ENCODE data around the gene MPPED1.

MPPED1 gene

GRCh38 chr22:43408009-43408408 is 3.8 kb upstream of the MPPED1 start:
- Histone ChIP-seq H3K36me3 (ENCODE audit: insufficient read depth, low read length) (no peaks in the 10 kb centered on the region), H4K20me1 (ENCODE audit: insufficient read depth, low read length) (peaks cover 9% of the 10 kb centered on the region; the same call in 1 of the 2 replicates), H3K27ac (ENCODE audit: low read length) (no peak overlapping the region), H3K9ac (ENCODE audit: low read depth, low read length) (no peak overlapping the region), H3K4me1 (ENCODE audit: insufficient read depth, low read length) (no peaks in the 10 kb centered on the region), H3K27me3 (ENCODE audit: insufficient read depth, low read length, poor library complexity) (peaks cover 3% of the 10 kb centered on the region), H2AFZ (ENCODE audit: low read depth, low read length) (no peak overlapping the region), H3K4me3 (ENCODE audit: low read depth in 1 of 2, low read length in 2 of 2) (no peak overlapping the region), H3K4me2 (ENCODE audit: insufficient read depth, low read length) (no peak overlapping the region), H3K79me2 (ENCODE audit: insufficient read depth, low read length) (no peaks in the 10 kb centered on the region), H3K9me3 (ENCODE audit: insufficient read depth, low read length, severe bottlenecking) (no peaks in the 10 kb centered on the region)
- ATAC-seq (ENCODE audit: insufficient read depth, low read depth): no peak
- no peak for DNase-seq
- TF ChIP-seq, protein P1, sequence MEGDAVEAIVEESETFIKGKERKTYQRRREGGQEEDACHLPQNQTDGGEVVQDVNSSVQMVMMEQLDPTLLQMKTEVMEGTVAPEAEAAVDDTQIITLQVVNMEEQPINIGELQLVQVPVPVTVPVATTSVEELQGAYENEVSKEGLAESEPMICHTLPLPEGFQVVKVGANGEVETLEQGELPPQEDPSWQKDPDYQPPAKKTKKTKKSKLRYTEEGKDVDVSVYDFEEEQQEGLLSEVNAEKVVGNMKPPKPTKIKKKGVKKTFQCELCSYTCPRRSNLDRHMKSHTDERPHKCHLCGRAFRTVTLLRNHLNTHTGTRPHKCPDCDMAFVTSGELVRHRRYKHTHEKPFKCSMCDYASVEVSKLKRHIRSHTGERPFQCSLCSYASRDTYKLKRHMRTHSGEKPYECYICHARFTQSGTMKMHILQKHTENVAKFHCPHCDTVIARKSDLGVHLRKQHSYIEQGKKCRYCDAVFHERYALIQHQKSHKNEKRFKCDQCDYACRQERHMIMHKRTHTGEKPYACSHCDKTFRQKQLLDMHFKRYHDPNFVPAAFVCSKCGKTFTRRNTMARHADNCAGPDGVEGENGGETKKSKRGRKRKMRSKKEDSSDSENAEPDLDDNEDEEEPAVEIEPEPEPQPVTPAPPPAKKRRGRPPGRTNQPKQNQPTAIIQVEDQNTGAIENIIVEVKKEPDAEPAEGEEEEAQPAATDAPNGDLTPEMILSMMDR (IDR thresholded peaks at IDR 0.05; ENCODE audit: borderline replicate concordance, extremely low read depth, low read length, poor library complexity, severe bottlenecking): no peak
- TF ChIP-seq EZH2 (IDR thresholded peaks at IDR 0.05; ENCODE audit: borderline replicate concordance, low read depth, low read length, severe bottlenecking): no peak

DNA sequence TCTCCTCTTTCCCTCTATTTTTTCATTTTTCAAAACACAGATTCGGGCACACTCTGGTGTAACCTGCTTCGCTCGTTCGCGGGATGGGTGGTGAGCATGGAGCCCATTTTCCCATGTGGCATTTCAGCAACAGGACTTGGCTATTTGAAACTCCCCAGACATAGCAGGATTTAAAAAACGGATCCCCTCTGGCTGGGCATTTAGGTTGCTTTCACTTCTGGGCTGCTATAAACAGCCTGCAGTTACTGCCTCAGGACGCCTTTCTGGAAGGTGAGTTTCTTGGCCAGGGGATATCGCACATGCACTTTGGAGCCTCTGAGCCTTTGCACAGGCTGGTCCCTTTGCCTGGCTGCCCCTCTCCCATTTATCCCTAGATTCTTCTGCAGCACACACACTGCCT is 2.8 kb upstream of the MPPED1 start:
- ATAC-seq (ENCODE audit: insufficient read depth, low read depth): no peak
- Histone ChIP-seq H4K20me1 (ENCODE audit: insufficient read depth, low read length) (peaks cover 9% of the 10 kb centered on the region; the same call in 1 of the 2 replicates), H3K4me3 (ENCODE audit: low read depth in 1 of 2, low read length in 2 of 2) (no peak overlapping the region)

DNA sequence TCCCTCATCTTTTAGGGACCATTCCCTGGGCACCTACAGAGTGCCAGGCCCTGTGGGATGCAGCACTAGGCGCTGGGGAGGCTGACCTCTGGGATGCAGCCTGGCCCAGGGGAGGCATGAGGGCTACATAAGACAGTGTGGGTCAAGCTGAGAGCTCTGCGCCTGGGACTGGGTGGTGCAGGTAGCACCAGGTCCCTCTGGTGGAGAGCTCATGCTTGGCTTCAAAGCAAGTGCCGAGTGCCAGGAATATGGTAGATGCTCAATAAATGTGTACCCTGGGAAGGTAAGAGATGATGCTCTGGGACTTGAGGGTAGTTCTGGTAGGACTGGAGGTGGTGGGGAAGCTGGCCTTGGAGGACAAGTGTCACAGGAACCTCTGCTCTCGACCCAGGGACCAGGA is 2.0 kb upstream of the MPPED1 start:
- peaks cover 9% of the 10 kb centered on the region; the same call in 1 of the 2 replicates for H4K20me1 ChIP-seq (ENCODE audit: insufficient read depth, low read length)
- peaks cover 3% of the 10 kb centered on the region for H3K27me3 ChIP-seq (ENCODE audit: insufficient read depth, low read length, poor library complexity)
- H3K4me2 ChIP-seq (ENCODE audit: insufficient read depth, low read length): no peak overlapping the region
- H3K36me3 ChIP-seq (ENCODE audit: insufficient read depth, low read length): no peaks in the 10 kb centered on the region
- no peak overlapping the region for H2AFZ ChIP-seq (ENCODE audit: low read depth, low read length)
- ATAC-seq (ENCODE audit: insufficient read depth, low read depth) (no peak), DNase-seq (no peak)
- H3K4me3 ChIP-seq (ENCODE audit: low read depth in 1 of 2, low read length in 2 of 2): no peak overlapping the region
- H3K79me2 ChIP-seq (ENCODE audit: insufficient read depth, low read length): no peaks in the 10 kb centered on the region
- TF ChIP-seq, protein P1 (IDR thresholded peaks at IDR 0.05; ENCODE audit: borderline replicate concordance, extremely low read depth, low read length, poor library complexity, severe bottlenecking): no peak
- no peak for TF ChIP-seq EZH2 (IDR thresholded peaks at IDR 0.05; ENCODE audit: borderline replicate concordance, low read depth, low read length, severe bottlenecking)
- no peaks in the 10 kb centered on the region for H3K4me1 ChIP-seq (ENCODE audit: insufficient read depth, low read length)
- no peak overlapping the region for H3K27ac ChIP-seq (ENCODE audit: low read length)
- H3K9me3 ChIP-seq (ENCODE audit: insufficient read depth, low read length, severe bottlenecking): no peaks in the 10 kb centered on the region
- no peak overlapping the region for H3K9ac ChIP-seq (ENCODE audit: low read depth, low read length)

More for the DNA sequence above, 2.8 kb upstream of the MPPED1 start:
- no peak overlapping the region for H3K4me2 ChIP-seq (ENCODE audit: insufficient read depth, low read length)
- no peak overlapping the region for H3K9ac ChIP-seq (ENCODE audit: low read depth, low read length)
- no peaks in the 10 kb centered on the region for H3K4me1 ChIP-seq (ENCODE audit: insufficient read depth, low read length)
- TF ChIP-seq EZH2 (IDR thresholded peaks at IDR 0.05; ENCODE audit: borderline replicate concordance, low read depth, low read length, severe bottlenecking): no peak
- TF ChIP-seq, protein P1 (IDR thresholded peaks at IDR 0.05; ENCODE audit: borderline replicate concordance, extremely low read depth, low read length, poor library complexity, severe bottlenecking): no peak
- no peaks in the 10 kb centered on the region for H3K36me3 ChIP-seq (ENCODE audit: insufficient read depth, low read length)
- H3K9me3 ChIP-seq (ENCODE audit: insufficient read depth, low read length, severe bottlenecking): no peaks in the 10 kb centered on the region
- no peaks in the 10 kb centered on the region for H3K79me2 ChIP-seq (ENCODE audit: insufficient read depth, low read length)
- DNase-seq: no peak
- H3K27me3 ChIP-seq (ENCODE audit: insufficient read depth, low read length, poor library complexity): no peaks in the 10 kb centered on the region
- no peak overlapping the region for H2AFZ ChIP-seq (ENCODE audit: low read depth, low read length)
- no peak overlapping the region for H3K27ac ChIP-seq (ENCODE audit: low read length)
